Tibial artery (tissue), 4 donors: Measurements from ENCODE around the gene ACOT11.

ENCODE experiments used
- DNase-seq, 2 donors: peaks; one replicate each; pipeline ENCODE4 v3.0.0-alpha.2; 2019
- H3K27ac ChIP-seq, 2 donors: fragments of 200-600 bp; sonication (generic) in 1 of 2; 1 replicate in 1 of 2; 2 replicates in 1 of 2; pipeline ENCODE4 v1.5.1; 2018 to 2019; ENCODE audit warnings: mild to moderate bottlenecking in 1 of 2
- H3K27me3 ChIP-seq, 2 donors: fragments of 200-600 bp; sonication (generic) in 1 of 2; one replicate each; pipeline versions ENCODE4 v1.5.1 to v1.6.0; 2016 to 2019
- H3K36me3 ChIP-seq, 3 donors: fragments of 200-600 bp; sonication (generic) in 2 of 3; one replicate each; pipeline ENCODE4 v1.5.1; 2016 to 2019; ENCODE audit warnings: mild to moderate bottlenecking in 2 of 3
- H3K4me1 ChIP-seq, 4 donors: fragments of 200-600 bp; sonication (generic) in 2 of 4; 1 replicate in 3 of 4; 2 replicates in 1 of 4; pipeline ENCODE4 v1.5.1; 2016 to 2019
- H3K4me3 ChIP-seq, 2 donors: fragments of 200-600 bp; sonication (generic) in 1 of 2; 1 replicate in 1 of 2; 2 replicates in 1 of 2; pipeline ENCODE4 v1.5.1; 2018 to 2019; ENCODE audit warnings: mild to moderate bottlenecking in 2 of 2
- H3K9me3 ChIP-seq, 3 donors: fragments of 200-600 bp; sonication (generic) in 1 of 3; one replicate each; pipeline ENCODE4 v1.5.1; 2016 to 2019
- CTCF ChIP-seq, 2 experiments: fragments of 200-600 bp in 1 of 2; fragments of 450-650 bp in 1 of 2; IDR thresholded peaks; one replicate each; pipeline ENCODE4 v1.5.1; 2017 to 2019; ENCODE audit warnings: antibody characterized with exemption in 2 of 2, mild to moderate bottlenecking in 1 of 2, moderate library complexity in 1 of 2
- intact Hi-C: fragments of 100-400 bp; cut with DNase I; formaldehyde crosslinking; loops from one replicate; pipeline ENCODE4 v1.15.0; 2023; ENCODE audit warnings: low total_unique reads

ACOT11 gene

GRCh38 chr1:54546651-54547401 is 1.2 kb upstream of the ACOT11 start:
- Histone ChIP-seq H3K4me3 (peak overlapping the region in 1 of 2 donors; percentile 56), H3K9me3 (no peaks in the 10 kb centered on the region), H3K27ac (peak overlapping the region; percentile 85 to 91), H3K27me3 (no peaks in the 10 kb centered on the region), H3K4me1 (peaks cover 0 to 49% (median 36%) of the 10 kb centered on the region in 4 donors), H3K36me3 (no peaks in the 10 kb centered on the region)
- DNase-seq, result no peak
- intact Hi-C loops, result loop anchor here (10.0 kb wide), 1 partner anchor 98 kb away; the partner anchor contains the start of gene MROH7
- TF ChIP-seq CTCF (IDR thresholded peaks at IDR 0.05), result no peak

DNA sequence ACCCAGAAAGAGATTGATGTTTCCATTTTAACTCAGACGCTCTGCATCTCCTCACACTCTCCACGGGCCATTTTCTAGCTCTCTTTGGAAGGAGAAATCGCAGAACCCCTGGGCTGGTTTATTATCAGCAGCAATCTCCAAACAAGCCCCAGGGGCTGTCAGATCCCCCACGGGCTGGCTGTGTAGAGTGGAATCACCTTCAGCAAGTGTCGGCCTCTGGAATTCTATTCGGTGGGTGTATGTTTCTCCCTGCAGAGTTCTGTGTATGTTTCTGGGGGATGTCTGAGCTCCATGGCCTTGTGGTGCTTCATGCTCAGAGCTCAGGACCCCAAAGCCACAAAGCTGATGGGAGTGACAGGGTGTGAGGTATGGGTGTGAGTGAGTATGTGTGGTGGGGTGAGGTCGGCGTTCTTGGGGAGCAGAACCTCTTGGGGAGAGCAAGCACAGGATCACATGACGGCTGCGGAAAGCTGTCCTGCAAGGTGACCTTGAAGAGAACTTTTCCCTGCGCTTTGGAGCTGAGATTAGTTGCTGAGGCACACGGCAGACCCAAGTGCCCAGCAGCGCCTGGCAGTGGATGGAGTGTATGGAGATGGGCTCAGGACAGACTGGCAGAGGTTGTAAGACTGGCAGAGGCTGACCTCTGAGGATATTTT is 489 bp downstream of the ACOT11 start:
- H3K4me3 ChIP-seq, result peak overlapping the region; percentile 48 to 56
- peaks cover 0 to 37% (median 26%) of the 10 kb centered on the region in 4 donors for H3K4me1 ChIP-seq
- peak overlapping the region; percentile 85 to 91 for H3K27ac ChIP-seq
- H3K27me3 ChIP-seq, result no peaks in the 10 kb centered on the region
- H3K9me3 ChIP-seq, result no peaks in the 10 kb centered on the region
- no peak for TF ChIP-seq CTCF (IDR thresholded peaks at IDR 0.05)
- no peaks in the 10 kb centered on the region for H3K36me3 ChIP-seq
- intact Hi-C loops, result loop anchor here (10.0 kb wide), 1 partner anchor 96 kb away; the partner anchor contains the start of gene MROH7
- no peak for DNase-seq

- no peak for DNase-seq
- no peak for TF ChIP-seq CTCF (IDR thresholded peaks at IDR 0.05)
- peak overlapping the region; percentile 85 to 91 for H3K27ac ChIP-seq
- peak overlapping the region; percentile 48 to 56 for H3K4me3 ChIP-seq
- H3K36me3 ChIP-seq, result no peaks in the 10 kb centered on the region
- H3K9me3 ChIP-seq, result no peaks in the 10 kb centered on the region
- peaks cover 0 to 37% (median 26%) of the 10 kb centered on the region in 4 donors for H3K4me1 ChIP-seq
- H3K27me3 ChIP-seq, result no peaks in the 10 kb centered on the region
- intact Hi-C loops, result loop anchor here (10.0 kb wide), 1 partner anchor 95 kb away; the partner anchor contains the start of gene MROH7
These were observed 1.3 kb downstream of the ACOT11 start for GRCh38 chr1:54549181-54549924.

DNA sequence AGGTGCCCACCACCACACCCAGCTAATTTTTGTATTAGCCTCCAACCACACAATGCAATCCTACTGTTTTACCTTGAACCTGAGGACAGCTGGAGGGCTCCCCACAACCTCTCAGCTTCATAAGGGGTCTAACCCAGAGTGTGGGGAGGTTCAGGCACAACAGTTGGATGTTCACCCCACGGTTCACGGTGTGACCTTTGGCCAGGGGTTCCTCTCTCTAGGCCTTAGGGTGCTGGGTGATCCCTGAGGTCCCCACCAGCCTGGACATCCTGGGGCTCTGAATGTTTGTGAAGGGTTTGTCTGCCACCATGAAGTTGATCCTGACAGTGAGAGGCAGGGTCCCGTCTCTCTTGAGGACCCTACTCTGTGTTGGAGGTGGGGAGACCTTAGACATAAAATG is 3.9 kb downstream of the ACOT11 start:
- Histone ChIP-seq H3K27ac (no peak overlapping the region), H3K4me3 (no peak overlapping the region), H3K27me3 (no peaks in the 10 kb centered on the region), H3K36me3 (no peaks in the 10 kb centered on the region), H3K4me1 (peaks cover 0 to 31% (median 24%) of the 10 kb centered on the region in 4 donors), H3K9me3 (no peaks in the 10 kb centered on the region)
- DNase-seq, result no peak
- TF ChIP-seq CTCF (IDR thresholded peaks at IDR 0.05), result no peak
- intact Hi-C loops, result loop anchor here (2.0 kb wide), 1 partner anchor 25 kb away; no protein-coding TSS in a partner anchor

GRCh38 chr1:54553602-54554313 is 5.7 kb downstream of the ACOT11 start:
- H3K4me1 ChIP-seq, result peaks cover 0 to 29% (median 17%) of the 10 kb centered on the region in 4 donors
- H3K36me3 ChIP-seq, result no peaks in the 10 kb centered on the region
- intact Hi-C loops, result loop anchor here (2.0 kb wide), 1 partner anchor 23 kb away; no protein-coding TSS in a partner anchor
- H3K27ac ChIP-seq, result no peak overlapping the region
- no peak overlapping the region for H3K4me3 ChIP-seq
- no peak for DNase-seq
- H3K27me3 ChIP-seq, result no peaks in the 10 kb centered on the region
- no peak for TF ChIP-seq CTCF (IDR thresholded peaks at IDR 0.05)
- no peaks in the 10 kb centered on the region for H3K9me3 ChIP-seq
